ENCODE data around the gene SLC37A4. TPM values are rescaled to one million over a fixed set of nuclear protein-coding genes. Genes with fewer than 3 reads are reported as not detected.

The SLC37A4 gene
- total and polyA plus RNA-seq, 2 donors (not counting 3 experiments of a cell fraction or from before 2014, with no cell fraction given) = 21.5 to 36.5 TPM

DNA sequence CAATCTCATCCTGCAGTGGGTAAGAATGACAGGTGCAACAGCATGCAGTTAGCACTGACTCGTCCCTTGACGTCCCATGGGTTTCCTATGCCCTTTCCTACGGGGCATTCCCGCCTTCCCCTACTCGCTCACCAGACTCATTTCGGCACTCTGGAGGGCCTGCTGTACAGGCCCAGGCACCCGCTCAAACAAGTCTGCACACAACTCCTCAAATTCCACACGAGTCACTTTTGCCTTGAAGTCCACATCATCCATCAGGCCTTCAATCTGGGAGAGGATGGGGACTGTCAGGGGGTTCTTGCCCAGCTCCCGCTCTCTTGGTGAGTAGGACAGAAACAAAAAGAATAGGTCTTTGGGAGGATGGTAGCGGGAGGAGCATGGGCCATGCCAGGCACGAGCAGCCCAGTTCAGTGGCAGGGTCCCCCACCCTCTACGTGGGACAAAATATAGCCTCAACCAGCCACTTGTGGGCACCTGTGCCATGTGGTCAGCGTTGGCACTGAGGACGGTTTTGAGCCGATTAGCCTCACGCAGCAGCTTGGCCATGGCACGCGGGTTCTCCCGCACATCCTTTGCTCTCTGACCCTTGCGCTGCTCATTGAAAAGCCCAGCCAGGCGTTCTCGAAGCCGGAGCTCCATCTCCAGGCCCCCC, 21.6 kb upstream of the SLC37A4 start:
- BruUV-seq (replicated peaks) = no TSS peak
- peaks cover 27 to 68% of the 10 kb centered on the region in 2 experiments for H3K36me3 ChIP-seq (ENCODE audit: control insufficient read depth in 2 of 2, extremely low read depth in 1 of 2, insufficient read depth in 2 of 2, low read length in 2 of 2)

More for the DNA sequence above, 21.6 kb upstream of the SLC37A4 start:
- DNase-seq (ENCODE audit: low read depth, low spot score) = no peak
- H3K79me2 ChIP-seq (ENCODE audit: control insufficient read depth, insufficient read depth, low read length) = peaks cover 19% of the 10 kb centered on the region
- H3K27ac ChIP-seq (ENCODE audit: insufficient read depth, low read depth, low read length) = no peak overlapping the region
- H3K9ac ChIP-seq (replicated peaks; ENCODE audit: extremely low read depth, insufficient read depth, low read length) = no peak overlapping the region
- TF ChIP-seq, protein P1, sequence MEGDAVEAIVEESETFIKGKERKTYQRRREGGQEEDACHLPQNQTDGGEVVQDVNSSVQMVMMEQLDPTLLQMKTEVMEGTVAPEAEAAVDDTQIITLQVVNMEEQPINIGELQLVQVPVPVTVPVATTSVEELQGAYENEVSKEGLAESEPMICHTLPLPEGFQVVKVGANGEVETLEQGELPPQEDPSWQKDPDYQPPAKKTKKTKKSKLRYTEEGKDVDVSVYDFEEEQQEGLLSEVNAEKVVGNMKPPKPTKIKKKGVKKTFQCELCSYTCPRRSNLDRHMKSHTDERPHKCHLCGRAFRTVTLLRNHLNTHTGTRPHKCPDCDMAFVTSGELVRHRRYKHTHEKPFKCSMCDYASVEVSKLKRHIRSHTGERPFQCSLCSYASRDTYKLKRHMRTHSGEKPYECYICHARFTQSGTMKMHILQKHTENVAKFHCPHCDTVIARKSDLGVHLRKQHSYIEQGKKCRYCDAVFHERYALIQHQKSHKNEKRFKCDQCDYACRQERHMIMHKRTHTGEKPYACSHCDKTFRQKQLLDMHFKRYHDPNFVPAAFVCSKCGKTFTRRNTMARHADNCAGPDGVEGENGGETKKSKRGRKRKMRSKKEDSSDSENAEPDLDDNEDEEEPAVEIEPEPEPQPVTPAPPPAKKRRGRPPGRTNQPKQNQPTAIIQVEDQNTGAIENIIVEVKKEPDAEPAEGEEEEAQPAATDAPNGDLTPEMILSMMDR (IDR thresholded peaks at IDR 0.05; ENCODE audit: extremely low read depth in 1 of 2, insufficient read depth in 1 of 2, low read depth in 1 of 2, low read length in 2 of 2) = no peak
- TF ChIP-seq POLR2A (IDR thresholded peaks at IDR 0.05; ENCODE audit: low read depth, low read length) (no peak), EZH2 (IDR thresholded peaks at IDR 0.05; ENCODE audit: borderline replicate concordance, low read depth, low read length, severe bottlenecking) (no peak), MYC (IDR thresholded peaks at IDR 0.05; ENCODE audit: low read depth, low read length) (no peak)
- TF ChIP-seq, protein P2, sequence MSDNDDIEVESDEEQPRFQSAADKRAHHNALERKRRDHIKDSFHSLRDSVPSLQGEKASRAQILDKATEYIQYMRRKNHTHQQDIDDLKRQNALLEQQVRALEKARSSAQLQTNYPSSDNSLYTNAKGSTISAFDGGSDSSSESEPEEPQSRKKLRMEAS (IDR thresholded peaks at IDR 0.05; ENCODE audit: insufficient read depth, insufficient read length) = no peak
- H3K9me1 ChIP-seq (replicated peaks; ENCODE audit: control insufficient read depth, extremely low read depth, insufficient read depth, low read length) = no peaks in the 10 kb centered on the region
- no peaks in the 10 kb centered on the region for H4K20me1 ChIP-seq (replicated peaks; ENCODE audit: control insufficient read depth, extremely low read depth, insufficient read depth, low read length)
- no peak overlapping the region for H3K4me2 ChIP-seq (ENCODE audit: insufficient read depth, low read length)
- no peaks in the 10 kb centered on the region for H3K27me3 ChIP-seq (ENCODE audit: control insufficient read depth in 2 of 2, insufficient read depth in 2 of 2, low read length in 2 of 2)
- peaks cover 9% of the 10 kb centered on the region for H3K4me1 ChIP-seq (ENCODE audit: control insufficient read depth, extremely low read depth, insufficient read depth, low read length)
- dilution Hi-C loops (cut with MboI; ENCODE audit: extremely low pct_ligation_motif_present, low sequenced_read_pairs) (no loop called here), intact Hi-C loops (cut with micrococcal nuclease) (no loop called here)
- H2AFZ ChIP-seq (ENCODE audit: low read depth, low read length) = no peak overlapping the region
- ChIA-PET POLR2A (no interaction called here), CTCF (no interaction called here)
- H3K4me3 ChIP-seq (replicated peaks in 1 of 3; ENCODE audit: insufficient read depth in 1 of 3, low read depth in 1 of 3, low read length in 3 of 3) = no peak overlapping the region
- no peak for FAIRE-seq
- no peaks in the 10 kb centered on the region for H3K9me3 ChIP-seq (replicated peaks; ENCODE audit: control insufficient read depth, insufficient read depth, low read length)

Measured in endothelial cell of umbilical vein (primary cell).